ENCODE results near the gene IL10RA. TPM values are rescaled to one million over a fixed set of nuclear protein-coding genes. Genes with fewer than 3 reads are reported as not detected.

Gene IL10RA
- total and polyA plus RNA-seq, 2 experiments from 2014 or later: 0.10 TPM; not detected in 1

DNA sequence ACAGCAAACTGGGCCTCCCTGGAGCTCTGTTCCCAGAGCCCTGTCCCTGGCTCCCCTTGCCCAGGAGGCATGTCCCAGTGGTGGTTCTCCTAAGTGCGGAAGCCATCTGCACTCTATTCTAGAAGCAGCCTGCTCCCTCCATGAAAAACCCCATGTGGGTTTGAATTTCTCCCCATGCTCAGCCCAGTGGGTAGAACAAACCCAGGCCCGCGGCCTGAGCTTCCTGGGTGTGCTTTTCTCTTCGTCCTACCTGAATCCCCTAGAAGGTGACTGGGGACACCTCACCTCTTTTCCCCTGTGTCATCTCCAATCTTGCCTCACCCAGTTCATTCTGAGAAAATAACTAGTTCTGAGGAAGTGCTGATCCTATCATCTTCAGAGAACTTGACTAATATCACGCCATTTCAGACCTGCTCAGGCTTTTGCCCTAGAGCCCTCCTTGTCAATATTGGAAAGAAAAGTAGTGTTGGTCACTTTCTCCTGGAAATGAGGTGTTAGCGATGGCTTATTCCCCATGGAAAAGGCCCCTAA is 15.9 kb downstream of the IL10RA start:
- TF ChIP-seq, protein P1, sequence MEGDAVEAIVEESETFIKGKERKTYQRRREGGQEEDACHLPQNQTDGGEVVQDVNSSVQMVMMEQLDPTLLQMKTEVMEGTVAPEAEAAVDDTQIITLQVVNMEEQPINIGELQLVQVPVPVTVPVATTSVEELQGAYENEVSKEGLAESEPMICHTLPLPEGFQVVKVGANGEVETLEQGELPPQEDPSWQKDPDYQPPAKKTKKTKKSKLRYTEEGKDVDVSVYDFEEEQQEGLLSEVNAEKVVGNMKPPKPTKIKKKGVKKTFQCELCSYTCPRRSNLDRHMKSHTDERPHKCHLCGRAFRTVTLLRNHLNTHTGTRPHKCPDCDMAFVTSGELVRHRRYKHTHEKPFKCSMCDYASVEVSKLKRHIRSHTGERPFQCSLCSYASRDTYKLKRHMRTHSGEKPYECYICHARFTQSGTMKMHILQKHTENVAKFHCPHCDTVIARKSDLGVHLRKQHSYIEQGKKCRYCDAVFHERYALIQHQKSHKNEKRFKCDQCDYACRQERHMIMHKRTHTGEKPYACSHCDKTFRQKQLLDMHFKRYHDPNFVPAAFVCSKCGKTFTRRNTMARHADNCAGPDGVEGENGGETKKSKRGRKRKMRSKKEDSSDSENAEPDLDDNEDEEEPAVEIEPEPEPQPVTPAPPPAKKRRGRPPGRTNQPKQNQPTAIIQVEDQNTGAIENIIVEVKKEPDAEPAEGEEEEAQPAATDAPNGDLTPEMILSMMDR (conservative IDR thresholded peaks at IDR 0.05; ENCODE audit: low read depth in 2 of 2): no peak
- no peak for TF ChIP-seq ZNF114 (CRISPR knock-in tag; IDR thresholded peaks at IDR 0.05)
- TF ChIP-seq JUNB (IDR thresholded peaks at IDR 0.05; ENCODE audit: unreplicated experiment): no peak
- TF ChIP-seq NANOG (IDR thresholded peaks at IDR 0.05; ENCODE audit: borderline replicate concordance): no peak
- TF ChIP-seq EZH2 (IDR thresholded peaks at IDR 0.05; ENCODE audit: low read depth, unreplicated experiment): no peak
- TF ChIP-seq ZNF331 (CRISPR knock-in tag; IDR thresholded peaks at IDR 0.05; ENCODE audit: low read depth): no peak
- no peak for TF ChIP-seq ZNF462 (CRISPR knock-in tag; IDR thresholded peaks at IDR 0.05)
- no peak for TF ChIP-seq REST (IDR thresholded peaks at IDR 0.05; ENCODE audit: unreplicated experiment)
- TF ChIP-seq STAT1 (IDR thresholded peaks at IDR 0.05; ENCODE audit: unreplicated experiment): no peak
- DNase-seq (ENCODE audit: low spot score): no peak
- no peak for ATAC-seq
- Mint-ChIP-seq H3K27me3 (ENCODE audit: insufficient read depth, low read depth, poor library complexity) (peaks cover 5% of the 10 kb centered on the region), H3K4me1 (peaks cover 10% of the 10 kb centered on the region), H3K36me3 (ENCODE audit: low read depth) (no peaks in the 10 kb centered on the region), H3K4me3 (no peak overlapping the region), H3K27ac (no peak overlapping the region), H3K9me3 (no peaks in the 10 kb centered on the region)
- Histone ChIP-seq H3K4me3 (no peak overlapping the region), H3K4me1 (ENCODE audit: insufficient read depth) (peaks cover 4% of the 10 kb centered on the region; the same call in 1 of the 2 replicates), H3F3A (replicated peaks; ENCODE audit: low read depth) (no peaks in the 10 kb centered on the region), H3K9me2 (ENCODE audit: insufficient read depth) (no peaks in the 10 kb centered on the region), H3K27ac (ENCODE audit: low read depth) (no peak overlapping the region), H3K27me3 (ENCODE audit: insufficient read depth) (no peaks in the 10 kb centered on the region), H2AFZ (peak overlapping the region; percentile 20; the same call in 1 of the 2 replicates), H4K20me1 (replicated peaks; ENCODE audit: insufficient read depth) (no peaks in the 10 kb centered on the region), H3K4me2 (no peak overlapping the region), H3K79me2 (replicated peaks; ENCODE audit: insufficient read depth) (no peaks in the 10 kb centered on the region), H3K36me3 (ENCODE audit: insufficient read depth) (no peaks in the 10 kb centered on the region)
